ENCODE results near the gene ZNF566.
"Not testable (repeated sequence)": the region's sequence is repeated elsewhere in the genome, so short reads cannot be mapped to it uniquely, and the experiment has no call there.

ZNF566 gene

GRCh38 chr19:36501973-36502372, 12.6 kb upstream of the ZNF566 start:
- no peak overlapping the region for H3K4me2 ChIP-seq (ENCODE audit: low read length)
- H3F3A ChIP-seq (ENCODE audit: control insufficient read depth, insufficient read depth) = no peaks in the 10 kb centered on the region
- peaks cover 13% of the 10 kb centered on the region; the same call in 1 of the 2 replicates for H3K9me3 ChIP-seq (ENCODE audit: control insufficient read depth, insufficient read depth, low read length)
- no peaks in the 10 kb centered on the region for H3K9me2 ChIP-seq (replicated peaks; ENCODE audit: control insufficient read depth, low read length)
- H3K27ac ChIP-seq (ENCODE audit: low read depth, low read length) = no peak overlapping the region
- H3K27me3 ChIP-seq (ENCODE audit: control insufficient read depth, low read length) = no peaks in the 10 kb centered on the region
- H3K79me2 ChIP-seq (ENCODE audit: control insufficient read depth, low read length) = no peaks in the 10 kb centered on the region
- TF ChIP-seq EZH2phosphoT487 (IDR thresholded peaks at IDR 0.05; ENCODE audit: borderline replicate concordance, low read length) (no peak), CTCF (IDR thresholded peaks at IDR 0.05; ENCODE audit: low read depth, low read length, poor library complexity, severe bottlenecking) (no peak)
- H3K4me3 ChIP-seq (ENCODE audit: low read length) = no peak overlapping the region
- no peaks in the 10 kb centered on the region for H4K20me1 ChIP-seq (ENCODE audit: control insufficient read depth, insufficient read depth, low read depth, low read length)
- H3K36me3 ChIP-seq (ENCODE audit: control insufficient read depth, low read length) = no peaks in the 10 kb centered on the region
- no peaks in the 10 kb centered on the region for H3K4me1 ChIP-seq (ENCODE audit: control insufficient read depth, low read length)

GRCh38 chr19:36497001-36497400, 7.6 kb upstream of the ZNF566 start:
- H3K4me1 ChIP-seq (ENCODE audit: control insufficient read depth, low read length) = peaks cover 7% of the 10 kb centered on the region; the same call in 1 of the 2 replicates
- H4K20me1 ChIP-seq (ENCODE audit: control insufficient read depth, insufficient read depth, low read depth, low read length) = no peaks in the 10 kb centered on the region
- no peaks in the 10 kb centered on the region for H3F3A ChIP-seq (ENCODE audit: control insufficient read depth, insufficient read depth)
- H3K4me3 ChIP-seq (ENCODE audit: low read length) = no peak overlapping the region
- no peak overlapping the region for H3K27ac ChIP-seq (ENCODE audit: low read depth, low read length)
- TF ChIP-seq EZH2phosphoT487 (IDR thresholded peaks at IDR 0.05; ENCODE audit: borderline replicate concordance, low read length) (no peak), CTCF (IDR thresholded peaks at IDR 0.05; ENCODE audit: low read depth, low read length, poor library complexity, severe bottlenecking) (no peak)
- no peaks in the 10 kb centered on the region for H3K27me3 ChIP-seq (ENCODE audit: control insufficient read depth, low read length)
- no peaks in the 10 kb centered on the region; the same call in 1 of the 2 replicates for H3K36me3 ChIP-seq (ENCODE audit: control insufficient read depth, low read length)
- no peaks in the 10 kb centered on the region for H3K9me2 ChIP-seq (replicated peaks; ENCODE audit: control insufficient read depth, low read length)
- H3K79me2 ChIP-seq (ENCODE audit: control insufficient read depth, low read length) = no peaks in the 10 kb centered on the region
- peaks cover 20% of the 10 kb centered on the region for H3K9me3 ChIP-seq (ENCODE audit: control insufficient read depth, insufficient read depth, low read length)
- H3K4me2 ChIP-seq (ENCODE audit: low read length) = no peak overlapping the region

GRCh38 chr19:36492689-36493453, 3.5 kb upstream of the ZNF566 start:
- peak; percentile 54 for TF ChIP-seq CTCF (IDR thresholded peaks at IDR 0.05; ENCODE audit: low read depth, low read length, poor library complexity, severe bottlenecking)
- not testable (repeated sequence) for H3F3A ChIP-seq (ENCODE audit: control insufficient read depth, insufficient read depth); H4K20me1 ChIP-seq (ENCODE audit: control insufficient read depth, insufficient read depth, low read depth, low read length); H3K9me2 ChIP-seq (replicated peaks; ENCODE audit: control insufficient read depth, low read length); H3K36me3 ChIP-seq (ENCODE audit: control insufficient read depth, low read length); H3K4me2 ChIP-seq (ENCODE audit: low read length); H3K27ac ChIP-seq (ENCODE audit: low read depth, low read length); H3K27me3 ChIP-seq (ENCODE audit: control insufficient read depth, low read length); H3K79me2 ChIP-seq (ENCODE audit: control insufficient read depth, low read length)
- H3K9me3 ChIP-seq (ENCODE audit: control insufficient read depth, insufficient read depth, low read length) = peaks cover 20% of the 10 kb centered on the region
- peaks cover 22% of the 10 kb centered on the region for H3K4me1 ChIP-seq (ENCODE audit: control insufficient read depth, low read length)
- H3K4me3 ChIP-seq (ENCODE audit: low read length) = peak overlapping the region; percentile 22; the same call in 1 of the 2 replicates

- Histone ChIP-seq H3K4me1 (ENCODE audit: control insufficient read depth, low read length) (peaks cover 22% of the 10 kb centered on the region), H3K4me3 (ENCODE audit: low read length) (peak overlapping the region; percentile 99), H3K4me2 (ENCODE audit: low read length) (peak overlapping the region; percentile 86)
- H3K36me3 ChIP-seq (ENCODE audit: control insufficient read depth, low read length); H3K9me2 ChIP-seq (replicated peaks; ENCODE audit: control insufficient read depth, low read length); H3K27ac ChIP-seq (ENCODE audit: low read depth, low read length); H3F3A ChIP-seq (ENCODE audit: control insufficient read depth, insufficient read depth); H3K79me2 ChIP-seq (ENCODE audit: control insufficient read depth, low read length); H4K20me1 ChIP-seq (ENCODE audit: control insufficient read depth, insufficient read depth, low read depth, low read length); H3K9me3 ChIP-seq (ENCODE audit: control insufficient read depth, insufficient read depth, low read length); H3K27me3 ChIP-seq (ENCODE audit: control insufficient read depth, low read length): not testable (repeated sequence)
Measured at GRCh38 chr19:36490846-36491245, 1.5 kb upstream of the ZNF566 start.
